GM12875 (cell line): ENCODE results near the gene UIMC1.

Source experiments
- H3K4me3 ChIP-seq: one replicate; pipeline ENCODE4 v1.5.1; 2011; ENCODE audit warnings: low read depth, low read length, control low read depth
- TF ChIP-seq, protein P1 (sequence below): IDR thresholded peaks from 2 replicates; pipeline ENCODE4 v1.5.1; 2011; ENCODE audit warnings: low read depth, mild to moderate bottlenecking, control low read depth, inconsistent platforms, low read length, moderate library complexity, borderline replicate concordance; ENCODE audit not compliant: insufficient read depth

Gene UIMC1

DNA sequence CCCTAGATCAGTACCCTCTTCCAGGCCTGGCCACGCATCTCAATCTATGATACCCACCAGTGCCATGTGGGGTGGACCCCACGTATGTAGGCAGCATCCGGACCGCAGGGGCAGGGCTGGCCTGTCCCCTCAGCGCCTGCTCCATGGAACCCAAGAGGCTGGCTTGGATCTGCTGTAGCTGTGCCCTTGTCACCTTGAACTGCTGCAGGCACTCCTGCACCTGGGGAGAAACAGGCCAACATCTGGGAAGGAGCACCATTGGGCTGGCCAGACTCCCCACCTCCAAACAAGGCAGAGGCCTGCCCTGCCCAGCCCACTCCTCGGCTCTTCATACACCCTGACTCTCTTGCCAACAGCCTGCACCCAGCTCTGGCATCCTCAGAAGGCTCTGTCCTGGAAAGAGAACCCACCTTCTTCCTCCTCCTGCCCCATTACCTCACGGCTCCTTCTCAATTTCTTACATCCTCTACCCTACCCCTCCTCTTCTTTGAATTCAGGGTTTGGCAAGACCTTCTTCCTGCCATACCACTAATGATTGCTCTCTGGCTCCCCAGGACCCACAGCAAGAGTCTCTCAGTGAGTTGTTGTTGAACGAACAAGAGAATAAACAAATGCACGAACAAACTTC lies 115.1 kb downstream of the UIMC1 start:
- no peak overlapping the region for H3K4me3 ChIP-seq
- TF ChIP-seq, protein P1, sequence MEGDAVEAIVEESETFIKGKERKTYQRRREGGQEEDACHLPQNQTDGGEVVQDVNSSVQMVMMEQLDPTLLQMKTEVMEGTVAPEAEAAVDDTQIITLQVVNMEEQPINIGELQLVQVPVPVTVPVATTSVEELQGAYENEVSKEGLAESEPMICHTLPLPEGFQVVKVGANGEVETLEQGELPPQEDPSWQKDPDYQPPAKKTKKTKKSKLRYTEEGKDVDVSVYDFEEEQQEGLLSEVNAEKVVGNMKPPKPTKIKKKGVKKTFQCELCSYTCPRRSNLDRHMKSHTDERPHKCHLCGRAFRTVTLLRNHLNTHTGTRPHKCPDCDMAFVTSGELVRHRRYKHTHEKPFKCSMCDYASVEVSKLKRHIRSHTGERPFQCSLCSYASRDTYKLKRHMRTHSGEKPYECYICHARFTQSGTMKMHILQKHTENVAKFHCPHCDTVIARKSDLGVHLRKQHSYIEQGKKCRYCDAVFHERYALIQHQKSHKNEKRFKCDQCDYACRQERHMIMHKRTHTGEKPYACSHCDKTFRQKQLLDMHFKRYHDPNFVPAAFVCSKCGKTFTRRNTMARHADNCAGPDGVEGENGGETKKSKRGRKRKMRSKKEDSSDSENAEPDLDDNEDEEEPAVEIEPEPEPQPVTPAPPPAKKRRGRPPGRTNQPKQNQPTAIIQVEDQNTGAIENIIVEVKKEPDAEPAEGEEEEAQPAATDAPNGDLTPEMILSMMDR = no peak

DNA sequence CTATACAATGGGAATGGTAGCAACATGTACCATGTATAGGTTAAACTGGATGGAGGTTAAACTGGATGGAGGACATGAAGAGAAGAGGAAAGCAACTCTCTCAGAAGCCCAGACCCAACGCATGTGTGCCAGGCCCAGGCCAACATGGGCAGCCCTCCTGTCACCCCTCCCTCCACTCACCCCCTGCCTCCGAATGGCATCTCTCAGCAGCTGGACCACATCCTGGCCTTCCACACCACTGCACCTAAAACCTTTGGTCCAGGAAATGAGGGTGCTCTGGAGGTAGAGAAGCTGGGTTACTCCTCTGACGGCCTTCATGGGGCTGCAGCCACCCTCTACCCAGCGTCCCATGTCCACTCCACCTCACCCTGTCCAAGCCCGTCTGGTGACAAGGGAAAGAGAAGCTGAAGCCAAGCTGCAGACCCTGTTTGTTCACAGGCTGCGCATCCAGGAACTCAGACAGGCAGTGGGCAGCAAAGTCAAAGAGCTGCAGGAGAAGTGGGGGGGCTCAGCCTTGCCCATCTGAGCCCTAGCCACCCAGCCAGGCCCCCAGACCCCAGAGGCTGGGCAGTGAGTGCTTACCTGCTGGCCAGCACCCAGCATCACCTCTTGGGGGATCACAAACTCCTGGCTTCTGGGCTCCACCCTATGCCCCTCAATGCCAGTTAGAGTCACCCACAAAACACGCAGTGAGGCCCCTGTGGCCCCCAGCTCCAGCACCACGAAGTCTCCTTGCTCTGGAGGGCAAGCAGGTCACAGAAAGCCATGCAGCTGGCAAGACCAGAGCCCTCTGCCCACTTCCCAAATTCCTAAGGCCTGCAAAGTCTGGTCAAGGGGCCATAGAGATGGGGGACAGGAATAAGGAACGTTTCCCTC lies 115.9 kb downstream of the UIMC1 start:
- TF ChIP-seq, protein P1 = no peak
- no peak overlapping the region for H3K4me3 ChIP-seq

DNA sequence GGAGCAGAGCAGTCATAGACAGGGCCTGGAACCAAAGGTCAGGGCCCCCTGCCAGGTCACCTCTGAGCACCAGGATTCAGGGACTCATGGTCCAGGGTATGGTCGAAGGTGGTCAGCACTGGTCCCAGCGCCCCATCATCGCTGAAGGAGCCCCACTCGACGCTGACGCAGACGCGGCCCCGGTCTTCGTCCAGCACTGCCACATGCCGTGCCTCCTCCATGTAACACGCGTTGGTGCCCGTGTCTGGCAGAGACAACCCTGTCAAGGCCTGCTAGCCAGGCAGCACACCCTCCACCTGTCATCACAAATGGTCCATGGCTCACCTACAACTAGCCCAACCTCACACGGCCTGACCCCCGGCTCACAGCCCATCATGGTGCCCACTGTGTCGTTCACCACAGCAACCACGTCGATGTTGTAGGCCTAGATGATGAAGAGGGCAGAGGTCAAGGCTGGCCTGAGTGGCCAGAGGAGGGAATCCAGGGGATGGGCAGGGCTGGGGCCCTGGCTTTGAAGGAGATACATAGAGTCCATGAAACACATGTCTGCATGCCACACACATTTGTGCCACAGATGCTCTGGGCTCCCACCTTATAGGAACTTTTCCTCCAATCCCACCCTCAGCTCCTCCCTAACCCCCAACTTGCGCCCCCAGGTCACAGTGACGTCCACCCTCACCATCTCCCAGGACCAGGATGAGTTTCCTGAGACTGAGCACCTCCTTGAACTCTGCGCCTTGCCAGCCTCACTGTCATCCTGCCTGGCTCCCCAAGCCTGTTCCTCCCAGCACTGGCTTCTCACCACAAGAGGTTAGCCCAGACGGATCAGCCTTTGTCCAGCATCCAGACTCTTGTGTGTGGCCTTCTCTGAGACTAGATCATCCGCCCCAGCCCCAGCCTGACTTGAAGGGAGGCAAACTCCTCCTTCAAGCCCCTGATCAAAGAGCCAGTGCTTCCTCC lies 117.0 kb downstream of the UIMC1 start:
- H3K4me3 ChIP-seq = no peak overlapping the region
- TF ChIP-seq, protein P1 = no peak

DNA sequence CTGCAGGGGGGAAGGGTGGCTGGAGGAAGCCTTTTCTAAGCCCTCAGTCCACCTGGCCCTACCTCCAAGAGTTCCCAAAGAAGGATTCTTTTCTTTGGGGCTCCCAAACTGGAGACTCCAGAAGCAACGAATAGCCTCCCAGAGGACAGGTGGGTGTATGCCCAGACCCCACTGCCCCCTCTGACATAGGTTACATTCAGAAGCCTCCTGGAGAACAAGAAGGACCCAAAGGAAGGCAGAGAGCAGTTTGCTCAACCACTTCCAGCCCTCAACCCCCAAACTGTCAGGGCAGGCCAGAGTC lies 117.8 kb downstream of the UIMC1 start:
- TF ChIP-seq, protein P1 = no peak

DNA sequence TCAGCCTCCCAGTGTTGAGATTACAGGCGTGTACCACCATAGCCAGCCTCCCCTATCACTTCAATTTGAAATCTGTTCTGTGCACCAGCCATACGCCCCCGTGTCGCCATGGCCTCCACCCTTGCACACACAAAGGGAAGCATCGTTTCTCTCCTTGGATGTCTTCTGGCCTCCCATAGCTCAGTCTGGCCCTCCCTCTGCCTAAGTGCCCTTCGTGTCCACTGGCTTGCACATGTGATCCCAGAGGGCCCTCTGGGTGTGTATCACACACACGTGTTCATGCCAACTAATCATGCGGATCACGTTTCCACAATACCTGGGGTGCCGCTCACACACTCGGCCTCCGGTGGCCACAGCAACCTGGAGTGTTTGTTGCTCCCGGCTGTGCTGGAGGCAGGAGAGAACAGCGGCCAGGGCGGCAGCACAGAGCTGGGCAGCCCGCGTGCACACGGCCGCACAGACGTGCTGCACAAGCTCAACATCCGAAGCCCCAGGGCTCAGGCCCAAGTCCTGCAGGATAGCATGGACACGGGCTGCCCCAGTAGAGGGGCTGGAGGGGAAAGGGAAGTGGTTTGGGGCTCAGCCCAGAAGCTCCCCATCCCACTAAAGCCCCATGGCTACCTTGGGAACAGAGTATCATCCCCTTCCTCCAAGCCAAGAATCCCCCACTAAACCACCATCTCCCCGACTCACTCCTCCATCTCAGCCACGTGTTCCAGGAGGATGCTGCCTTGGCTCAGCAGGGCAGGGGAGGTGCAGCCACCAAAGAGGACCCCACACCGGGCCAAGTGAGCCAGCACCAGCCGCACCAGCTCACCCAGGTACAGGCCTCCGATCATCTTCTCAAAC lies 118.3 kb downstream of the UIMC1 start:
- TF ChIP-seq, protein P1 = no peak

More for the DNA sequence above, 117.8 kb downstream of the UIMC1 start:
- H3K4me3 ChIP-seq = no peak overlapping the region

DNA sequence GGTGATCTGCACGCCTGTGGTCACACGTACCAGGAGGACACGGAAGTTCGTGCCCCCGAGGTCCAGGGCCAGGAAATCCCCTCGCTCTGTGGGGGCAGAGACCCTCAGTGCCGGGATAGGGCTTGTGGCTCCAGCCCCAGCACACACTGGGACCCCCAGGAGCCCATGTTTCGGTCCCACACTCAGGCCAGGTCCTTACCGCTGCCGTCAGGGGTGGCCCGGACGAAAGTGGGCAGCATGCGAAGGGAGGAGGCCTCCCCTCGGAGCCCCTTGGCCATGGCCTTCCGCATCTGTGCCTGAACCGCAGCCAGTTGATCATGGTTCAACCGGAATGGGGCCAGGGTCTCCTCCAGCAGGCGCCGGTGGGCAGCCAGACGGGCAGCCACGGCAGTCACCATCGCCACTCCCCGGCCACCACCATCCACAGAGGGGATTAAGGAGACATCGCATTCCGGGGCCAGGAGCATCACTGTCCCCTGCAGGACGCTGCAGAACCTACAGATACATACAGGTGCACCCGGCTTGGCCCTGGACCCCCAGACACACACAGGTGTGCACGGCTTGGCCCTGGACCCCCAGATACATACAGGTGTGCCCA lies 119.2 kb downstream of the UIMC1 start:
- TF ChIP-seq, protein P1 = 0 out of 2 replicates have a peak, but pooled peaks have one; percentile 9
- H3K4me3 ChIP-seq = no peak overlapping the region

More for the DNA sequence above, 118.3 kb downstream of the UIMC1 start:
- no peak overlapping the region for H3K4me3 ChIP-seq
